Endothelial cell of umbilical vein (primary cell): ENCODE data around the gene TTYH2. TPM values are rescaled to one million over a fixed set of nuclear protein-coding genes. Genes with fewer than 3 reads are reported as not detected.

Source experiments
- BruUV-seq: library from RNA; stranded (reverse); fragments of 400-500 nt; replicated peaks from 2 replicates; lab custom pipeline; 2021; lab: Mats Ljungman, UMichigan
- CTCF ChIA-PET: fragments of 300-600, 350-600 bp; sonication (Branson Sonifier 250); formaldehyde crosslinking; loops from one replicate; lab custom pipeline; 2021; ENCODE audit warnings: antibody characterized with exemption, inconsistent platforms; lab: Charles Lee
- POLR2A ChIA-PET: fragments of 300-600, 350-600 bp; sonication (Branson Sonifier 250); formaldehyde crosslinking; loops from one replicate; lab custom pipeline; 2021; ENCODE audit warnings: antibody characterized with exemption, inconsistent platforms; lab: Charles Lee
- DNase-seq: peaks from one replicate; pipeline ENCODE4 v3.0.0-alpha.2; 2011; ENCODE audit warnings: low read depth, low spot score
- FAIRE-seq: peaks from 2 replicates; lab custom pipeline; 2011; peaks lifted over from hg19 to GRCh38; lab: Jason Lieb, UNC
- H2AFZ ChIP-seq: 2 replicates; pipeline ENCODE4 v1.6.0; 2012; ENCODE audit warnings: low read depth, low read length, control low read depth, inconsistent platforms
- H3K27ac ChIP-seq: 2 replicates; pipeline ENCODE4 v1.5.1; 2011; ENCODE audit warnings: low read depth, mild to moderate bottlenecking, control low read depth, low read length, moderate library complexity; ENCODE audit not compliant: insufficient read depth
- H3K27me3 ChIP-seq, 2 experiments: 2 replicates each; pipeline versions ENCODE4 v1.6.0 to v1.6.1; 2011; ENCODE audit warnings: low read length in 2 of 2, mixed read lengths in 1 of 2; ENCODE audit not compliant: control insufficient read depth in 2 of 2, insufficient read depth in 2 of 2
- H3K36me3 ChIP-seq, 2 experiments: 2 replicates in 1 of 2; 3 replicates in 1 of 2; pipeline ENCODE4 v1.5.1; 2011; ENCODE audit warnings: low read length in 2 of 2, mild to moderate bottlenecking in 1 of 2, moderate library complexity in 1 of 2; ENCODE audit not compliant: control insufficient read depth in 2 of 2, insufficient read depth in 2 of 2; ENCODE audit errors: extremely low read depth in 1 of 2
- H3K4me1 ChIP-seq: 3 replicates; pipeline ENCODE4 v1.5.1; 2011; ENCODE audit warnings: mild to moderate bottlenecking, low read length; ENCODE audit not compliant: control insufficient read depth, insufficient read depth; ENCODE audit errors: extremely low read depth
- H3K4me2 ChIP-seq: 2 replicates; pipeline ENCODE4 v1.6.1; 2011; ENCODE audit warnings: low read length, control low read depth, mixed read lengths; ENCODE audit not compliant: insufficient read depth
- H3K4me3 ChIP-seq, 3 experiments: fragments of 200-600 bp in 1 of 3; sonication (generic), shearing (Covaris generic) in 1 of 3; replicated peaks in 1 of 3; 2 replicates each; pipeline ENCODE4 v1.5.1; 2011 to 2016; ENCODE audit warnings: control low read depth in 3 of 3, low read length in 3 of 3, mild to moderate bottlenecking in 2 of 3, inconsistent platforms in 1 of 3, low read depth in 1 of 3, moderate library complexity in 1 of 3; ENCODE audit not compliant: insufficient read depth in 1 of 3
- H3K79me2 ChIP-seq: 2 replicates; pipeline ENCODE4 v1.6.0; 2012; ENCODE audit warnings: low read length, inconsistent platforms; ENCODE audit not compliant: control insufficient read depth, insufficient read depth
- H3K9ac ChIP-seq: replicated peaks from 2 replicates; pipeline ENCODE3; 2011; ENCODE audit warnings: low read length, control low read depth; ENCODE audit not compliant: insufficient read depth; ENCODE audit errors: extremely low read depth
- H3K9me1 ChIP-seq: replicated peaks from 3 replicates; pipeline ENCODE4 v1.6.0; 2011; ENCODE audit warnings: mild to moderate bottlenecking, low read length; ENCODE audit not compliant: control insufficient read depth, insufficient read depth; ENCODE audit errors: extremely low read depth
- H3K9me3 ChIP-seq: replicated peaks from 2 replicates; pipeline ENCODE4 v1.5.1; 2012; ENCODE audit warnings: low read length, inconsistent platforms; ENCODE audit not compliant: control insufficient read depth, insufficient read depth
- H4K20me1 ChIP-seq: replicated peaks from 2 replicates; pipeline ENCODE3; 2011; ENCODE audit warnings: mild to moderate bottlenecking, low read length; ENCODE audit not compliant: control insufficient read depth, insufficient read depth; ENCODE audit errors: extremely low read depth
- EZH2 ChIP-seq: IDR thresholded peaks from 2 replicates; pipeline ENCODE4 v1.6.1; 2012; ENCODE audit warnings: borderline replicate concordance, low read depth, mild to moderate bottlenecking, moderate library complexity, low read length, inconsistent platforms; ENCODE audit not compliant: severe bottlenecking
- FOS ChIP-seq: IDR thresholded peaks from 2 replicates; pipeline ENCODE4 v1.6.1; 2011; ENCODE audit warnings: mild to moderate bottlenecking, low read length, moderate library complexity, borderline replicate concordance; ENCODE audit not compliant: insufficient read depth
- POLR2AphosphoS5 ChIP-seq: IDR thresholded peaks from 2 replicates; pipeline ENCODE4 v1.6.1; 2012; ENCODE audit warnings: low read depth, mild to moderate bottlenecking, control low read depth, low read length, moderate library complexity; ENCODE audit not compliant: insufficient read depth
- dilution Hi-C: fragments of 300-500 bp; cut with MboI; formaldehyde crosslinking; loops from one replicate; pipeline ENCODE4 v1.15.0; 2019; ENCODE audit warnings: low sequenced_read_pairs; ENCODE audit not compliant: extremely low pct_ligation_motif_present
- intact Hi-C: fragments of 100-400 bp; cut with micrococcal nuclease; formaldehyde crosslinking; loops from one replicate; pipeline ENCODE4 v1.10.0; 2022
- polyA plus RNA-seq, 4 experiments: library from polyadenylated mRNA; depleted of rRNA in 3 of 4; stranded (reverse) in 3 of 4; unstranded in 1 of 4; fragments of >200 nt; gene quantifications; 2 replicates each; pipeline versions ENCODE4 v1.2.1 to v1.2.3, GENCODE V29; 2011 to 2012; ENCODE audit warnings: missing spikeins in 1 of 4
- total RNA-seq: library from RNA; stranded (reverse); gene quantifications from 2 replicates; pipeline ENCODE4 v1.2.3, GENCODE V29; 2021
- TF ChIP-seq, protein P1 (sequence below): IDR thresholded peaks from 2 replicates; pipeline ENCODE4 v1.6.1; 2011; ENCODE audit not compliant: insufficient read depth, insufficient read length
- TF ChIP-seq, protein P2 (sequence below), 2 donors: IDR thresholded peaks; 1 replicate in 1 of 2; 2 replicates in 1 of 2; pipeline ENCODE4 v1.5.1; 2011; ENCODE audit warnings: low read length in 2 of 2, mild to moderate bottlenecking in 2 of 2, moderate library complexity in 2 of 2, control low read depth in 1 of 2, inconsistent platforms in 1 of 2, low read depth in 1 of 2; ENCODE audit not compliant: insufficient read depth in 1 of 2; ENCODE audit errors: extremely low read depth in 1 of 2

The TTYH2 gene
- total and polyA plus RNA-seq, 2 donors (not counting 3 experiments of a cell fraction or from before 2014, with no cell fraction given) = 0.75 to 2.0 TPM

DNA sequence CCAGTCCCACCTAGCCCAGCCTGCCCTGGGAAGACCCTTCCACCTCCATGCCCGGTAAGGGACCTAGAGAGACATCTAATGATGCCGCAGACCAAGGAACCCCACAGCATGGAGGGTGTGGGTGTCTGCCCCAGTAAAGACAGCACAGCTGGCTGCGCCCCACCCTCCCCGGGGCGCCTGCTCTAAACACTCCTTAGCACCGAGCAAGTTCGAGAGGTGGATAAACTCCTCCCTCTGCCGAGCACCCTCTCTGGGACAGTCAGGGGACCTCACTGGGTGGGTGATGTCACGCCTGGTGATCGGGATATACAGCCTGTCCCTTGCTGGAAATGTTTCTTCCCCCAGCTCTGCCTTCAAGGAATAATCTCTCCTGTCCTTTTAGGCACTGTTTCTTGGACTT, 43.9 kb downstream of the TTYH2 start:
- no peaks in the 10 kb centered on the region for H3K9me3 ChIP-seq
- intact Hi-C loops = no loop called here
- H3K9me1 ChIP-seq = no peaks in the 10 kb centered on the region
- H3K79me2 ChIP-seq = no peaks in the 10 kb centered on the region
- H3K4me2 ChIP-seq = no peak overlapping the region
- H3K36me3 ChIP-seq = no peaks in the 10 kb centered on the region
- H3K4me1 ChIP-seq = no peaks in the 10 kb centered on the region
- CTCF ChIA-PET = no interaction called here
- no peak for FAIRE-seq
- H3K4me3 ChIP-seq = no peak overlapping the region
- TF ChIP-seq, protein P1, sequence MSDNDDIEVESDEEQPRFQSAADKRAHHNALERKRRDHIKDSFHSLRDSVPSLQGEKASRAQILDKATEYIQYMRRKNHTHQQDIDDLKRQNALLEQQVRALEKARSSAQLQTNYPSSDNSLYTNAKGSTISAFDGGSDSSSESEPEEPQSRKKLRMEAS = no peak
- no peak for TF ChIP-seq FOS
- POLR2A ChIA-PET = no interaction called here
- BruUV-seq = no TSS peak
- DNase-seq = no peak
- H3K9ac ChIP-seq = no peak overlapping the region
- H2AFZ ChIP-seq = no peak overlapping the region
- no peaks in the 10 kb centered on the region for H4K20me1 ChIP-seq
- H3K27me3 ChIP-seq = no peaks in the 10 kb centered on the region
- dilution Hi-C loops = no loop called here
- H3K27ac ChIP-seq = no peak overlapping the region

- dilution Hi-C loops = no loop called here
- Histone ChIP-seq H4K20me1 (no peaks in the 10 kb centered on the region), H2AFZ (no peak overlapping the region), H3K4me2 (no peak overlapping the region), H3K9me1 (no peaks in the 10 kb centered on the region), H3K27me3 (no peaks in the 10 kb centered on the region), H3K36me3 (no peaks in the 10 kb centered on the region), H3K27ac (no peak overlapping the region), H3K4me1 (no peaks in the 10 kb centered on the region), H3K9ac (no peak overlapping the region), H3K4me3 (no peak overlapping the region), H3K79me2 (no peaks in the 10 kb centered on the region), H3K9me3 (no peaks in the 10 kb centered on the region)
- FAIRE-seq = no peak
- ChIA-PET POLR2A (no interaction called here), CTCF (no interaction called here)
- no peak for TF ChIP-seq FOS
- TF ChIP-seq EZH2 = no peak
- TF ChIP-seq, protein P2, sequence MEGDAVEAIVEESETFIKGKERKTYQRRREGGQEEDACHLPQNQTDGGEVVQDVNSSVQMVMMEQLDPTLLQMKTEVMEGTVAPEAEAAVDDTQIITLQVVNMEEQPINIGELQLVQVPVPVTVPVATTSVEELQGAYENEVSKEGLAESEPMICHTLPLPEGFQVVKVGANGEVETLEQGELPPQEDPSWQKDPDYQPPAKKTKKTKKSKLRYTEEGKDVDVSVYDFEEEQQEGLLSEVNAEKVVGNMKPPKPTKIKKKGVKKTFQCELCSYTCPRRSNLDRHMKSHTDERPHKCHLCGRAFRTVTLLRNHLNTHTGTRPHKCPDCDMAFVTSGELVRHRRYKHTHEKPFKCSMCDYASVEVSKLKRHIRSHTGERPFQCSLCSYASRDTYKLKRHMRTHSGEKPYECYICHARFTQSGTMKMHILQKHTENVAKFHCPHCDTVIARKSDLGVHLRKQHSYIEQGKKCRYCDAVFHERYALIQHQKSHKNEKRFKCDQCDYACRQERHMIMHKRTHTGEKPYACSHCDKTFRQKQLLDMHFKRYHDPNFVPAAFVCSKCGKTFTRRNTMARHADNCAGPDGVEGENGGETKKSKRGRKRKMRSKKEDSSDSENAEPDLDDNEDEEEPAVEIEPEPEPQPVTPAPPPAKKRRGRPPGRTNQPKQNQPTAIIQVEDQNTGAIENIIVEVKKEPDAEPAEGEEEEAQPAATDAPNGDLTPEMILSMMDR (IDR thresholded peaks at IDR 0.05; ENCODE audit: extremely low read depth in 1 of 2, insufficient read depth in 1 of 2, low read depth in 1 of 2, low read length in 2 of 2) = no peak
- TF ChIP-seq POLR2AphosphoS5 = no peak
- DNase-seq = no peak
- BruUV-seq = no TSS peak
- intact Hi-C loops = no loop called here
Measured at GRCh38 chr17:74259667-74260524, 46.5 kb downstream of the TTYH2 start.
